Activated CD4-positive, alpha-beta T cell treated with anti-CD3 and anti-CD28 coated beads for 4 hours (primary cell): Measurements from ENCODE around the gene MLLT10.

Experiments used
- DNase-seq, 2 donors: peaks; one replicate each; pipeline ENCODE4 v3.0.0-alpha.2; 2020

The MLLT10 gene

GRCh38 chr10:21501731-21502347 lies 32.2 kb upstream of the MLLT10 start:
- DNase-seq, result no peak

GRCh38 chr10:21502348-21502740 lies 31.7 kb upstream of the MLLT10 start:
- no peak for DNase-seq

GRCh38 chr10:21503542-21503941 lies 30.5 kb upstream of the MLLT10 start:
- DNase-seq, result no peak

GRCh38 chr10:21505711-21506278 lies 28.2 kb upstream of the MLLT10 start:
- DNase-seq, result no peak

- no peak for DNase-seq
These were observed 27.7 kb upstream of the MLLT10 start for GRCh38 chr10:21506351-21506750.

- no peak for DNase-seq
These were observed 26.9 kb upstream of the MLLT10 start for GRCh38 chr10:21507150-21507549.

GRCh38 chr10:21508706-21509331 lies 25.2 kb upstream of the MLLT10 start:
- DNase-seq, result no peak

- no peak for DNase-seq
These were observed 24.4 kb upstream of the MLLT10 start for GRCh38 chr10:21509341-21510240.

- DNase-seq, result no peak
These were observed 23.6 kb upstream of the MLLT10 start for GRCh38 chr10:21510241-21511094.

- no peak for DNase-seq
These were observed 22.9 kb upstream of the MLLT10 start for GRCh38 chr10:21511095-21511570.

GRCh38 chr10:21511946-21512572 lies 22.0 kb upstream of the MLLT10 start:
- DNase-seq, result no peak

GRCh38 chr10:21512573-21513404 lies 21.2 kb upstream of the MLLT10 start:
- DNase-seq, result no peak

GRCh38 chr10:21513405-21513788 lies 20.6 kb upstream of the MLLT10 start:
- no peak for DNase-seq

GRCh38 chr10:21514129-21514817 lies 19.8 kb upstream of the MLLT10 start:
- DNase-seq, result no peak

- no peak for DNase-seq
These were observed 19.1 kb upstream of the MLLT10 start for GRCh38 chr10:21514818-21515351.

GRCh38 chr10:21515361-21516241 lies 18.4 kb upstream of the MLLT10 start:
- no peak for DNase-seq

- peak in 1 of 2 donors; percentile 27 for DNase-seq
These were observed 17.5 kb upstream of the MLLT10 start for GRCh38 chr10:21516242-21517131.
